Measurements from ENCODE around the gene FGF14.
A peak's percentile ranks its signal among the peaks of the same experiment; 100 is the strongest.
"Not testable (repeated sequence)": the region's sequence is repeated elsewhere in the genome, so short reads cannot be mapped to it uniquely, and the experiment has no call there.

The FGF14 gene

DNA sequence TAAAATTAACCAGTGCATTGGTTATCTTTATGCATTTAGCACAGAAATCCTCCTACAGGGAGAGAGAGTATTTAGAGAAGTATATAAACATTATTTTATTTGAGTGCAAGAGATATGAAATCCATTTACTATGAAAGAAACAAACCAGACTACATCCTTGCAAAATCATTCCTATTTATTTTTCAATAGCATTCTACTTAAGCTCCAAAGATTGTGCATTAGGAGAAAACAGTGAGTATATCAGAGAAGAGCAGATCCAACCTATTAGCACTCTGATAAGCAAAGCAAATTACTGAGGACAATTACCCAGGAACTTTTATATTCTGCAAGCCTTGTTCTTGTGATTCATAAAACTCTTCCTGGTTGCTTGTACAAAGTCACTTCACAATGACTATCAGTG lies 256.1 kb downstream of the FGF14 start:
- Histone ChIP-seq H3K18ac (ENCODE audit: low read length) (no peak overlapping the region), H3K27me3 (ENCODE audit: insufficient read depth, low read length, poor library complexity) (no peaks in the 10 kb centered on the region), H3K4me3 (ENCODE audit: low read length) (no peak overlapping the region), H2BK5ac (ENCODE audit: low read length) (no peak overlapping the region), H3K23ac (ENCODE audit: low read length) (no peak overlapping the region), H3K4me1 (ENCODE audit: control insufficient read depth, low read depth, low read length) (no peaks in the 10 kb centered on the region), H3K4me2 (ENCODE audit: low read length) (no peak overlapping the region), H2AK5ac (ENCODE audit: low read length) (no peak overlapping the region), H4K8ac (ENCODE audit: low read depth, low read length) (no peak overlapping the region), H3K79me1 (ENCODE audit: low read length) (no peaks in the 10 kb centered on the region), H3K56ac (ENCODE audit: low read length) (no peak overlapping the region), H2BK15ac (replicated peaks; ENCODE audit: low read depth) (no peak overlapping the region), H4K5ac (ENCODE audit: low read length) (no peak overlapping the region), H3K9ac (ENCODE audit: low read length) (no peak overlapping the region), H3K79me2 (ENCODE audit: control insufficient read depth, insufficient read depth, low read length) (no peaks in the 10 kb centered on the region), H3K4ac (ENCODE audit: low read depth, low read length) (no peak overlapping the region), H3K36me3 (ENCODE audit: control insufficient read depth, insufficient read depth, low read length) (no peaks in the 10 kb centered on the region), H3K27ac (ENCODE audit: low read depth, low read length) (no peak overlapping the region), H2BK120ac (ENCODE audit: low read depth, low read length) (no peak overlapping the region)
- no peak for DNase-seq

DNA sequence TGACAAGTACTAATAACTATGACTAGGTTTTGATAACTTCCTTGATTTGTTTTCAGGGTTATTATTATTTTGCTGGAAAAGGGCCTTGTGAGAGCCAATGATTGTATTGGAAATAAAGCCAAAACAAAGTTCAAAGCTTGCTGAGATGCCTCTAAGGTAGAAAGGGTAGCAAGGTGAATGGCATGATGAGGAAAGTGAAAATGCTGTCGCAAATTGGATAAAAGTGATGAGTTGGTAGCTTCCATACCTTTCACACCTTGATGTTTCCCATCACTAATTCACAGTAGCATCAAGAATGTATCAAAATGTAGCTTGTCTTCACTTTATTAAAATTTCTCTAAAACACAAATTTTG lies 259.4 kb downstream of the FGF14 start:
- Histone ChIP-seq H3K4me3 (ENCODE audit: low read length) (no peak overlapping the region), H3K23ac (ENCODE audit: low read length) (no peak overlapping the region), H3K79me2 (ENCODE audit: control insufficient read depth, insufficient read depth, low read length) (no peaks in the 10 kb centered on the region), H3K79me1 (ENCODE audit: low read length) (no peaks in the 10 kb centered on the region), H4K5ac (ENCODE audit: low read length) (no peak overlapping the region), H3K27me3 (ENCODE audit: insufficient read depth, low read length, poor library complexity) (no peaks in the 10 kb centered on the region), H3K4me2 (ENCODE audit: low read length) (no peak overlapping the region), H3K4me1 (ENCODE audit: control insufficient read depth, low read depth, low read length) (no peaks in the 10 kb centered on the region), H3K36me3 (ENCODE audit: control insufficient read depth, insufficient read depth, low read length) (no peaks in the 10 kb centered on the region), H2BK15ac (replicated peaks; ENCODE audit: low read depth) (no peak overlapping the region), H4K8ac (ENCODE audit: low read depth, low read length) (no peak overlapping the region), H3K27ac (ENCODE audit: low read depth, low read length) (no peak overlapping the region), H3K56ac (ENCODE audit: low read length) (no peak overlapping the region), H3K9ac (ENCODE audit: low read length) (no peak overlapping the region), H2BK5ac (ENCODE audit: low read length) (no peak overlapping the region), H3K4ac (ENCODE audit: low read depth, low read length) (no peak overlapping the region), H3K18ac (ENCODE audit: low read length) (no peak overlapping the region), H2AK5ac (ENCODE audit: low read length) (no peak overlapping the region), H2BK120ac (ENCODE audit: low read depth, low read length) (no peak overlapping the region)
- DNase-seq: no peak
- no CpG with 5 or more reads among the region's 1 CpG for WGBS (ENCODE audit: extremely low coverage, insufficient coverage, low lambda C conversion rate)

DNA sequence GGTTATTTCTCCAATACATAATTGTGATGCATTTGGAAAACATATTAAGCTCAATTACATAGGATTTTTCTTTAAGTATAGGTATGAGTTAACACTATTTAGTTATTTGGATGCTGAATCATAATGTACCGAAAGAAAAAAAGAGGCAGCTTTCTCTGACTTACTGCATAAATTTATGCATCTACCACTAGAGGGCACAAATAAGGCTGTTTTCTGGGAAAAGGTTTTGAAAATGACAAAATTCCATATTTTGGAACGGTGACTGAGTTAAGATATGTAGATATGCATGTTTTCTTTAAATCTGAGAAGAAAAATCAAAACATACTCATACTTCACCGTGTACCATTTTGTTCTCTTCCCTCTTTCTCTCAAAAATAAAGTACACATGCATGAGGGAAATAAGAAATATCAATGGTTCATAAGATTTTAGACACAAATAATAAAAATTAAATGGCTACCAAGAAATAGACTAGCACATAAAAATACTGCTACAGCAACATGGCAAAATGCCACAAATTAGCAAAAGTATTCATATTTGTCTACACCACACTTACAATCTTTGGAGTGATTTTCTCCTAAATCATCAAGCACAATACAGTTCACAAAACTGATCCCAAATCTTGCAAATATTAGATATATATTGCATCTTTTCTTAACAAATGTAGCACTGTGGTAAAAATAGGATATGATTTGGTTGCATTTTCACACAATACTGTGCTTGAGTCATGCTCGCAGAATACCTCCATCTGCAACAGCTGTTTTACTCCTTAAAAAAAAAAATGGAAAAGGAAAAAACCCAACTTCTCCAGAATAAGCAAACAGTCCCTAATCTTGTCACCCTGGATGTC lies 260.0 kb downstream of the FGF14 start:
- DNase-seq: peak; percentile 8
- no peak overlapping the region for H3K9ac ChIP-seq (ENCODE audit: low read length)
- H2BK15ac ChIP-seq (replicated peaks; ENCODE audit: low read depth): no peak overlapping the region
- no peak overlapping the region for H2BK120ac ChIP-seq (ENCODE audit: low read depth, low read length)
- no peak overlapping the region for H3K18ac ChIP-seq (ENCODE audit: low read length)
- H3K23ac ChIP-seq (ENCODE audit: low read length): no peak overlapping the region
- no peak overlapping the region for H3K56ac ChIP-seq (ENCODE audit: low read length)
- no peak overlapping the region for H3K4me2 ChIP-seq (ENCODE audit: low read length)
- no peak overlapping the region for H3K27ac ChIP-seq (ENCODE audit: low read depth, low read length)
- no peak overlapping the region for H4K5ac ChIP-seq (ENCODE audit: low read length)
- H2BK5ac ChIP-seq (ENCODE audit: low read length): no peak overlapping the region
- H2AK5ac ChIP-seq (ENCODE audit: low read length): no peak overlapping the region
- no peak overlapping the region for H3K4me3 ChIP-seq (ENCODE audit: low read length)
- no peaks in the 10 kb centered on the region for H3K4me1 ChIP-seq (ENCODE audit: control insufficient read depth, low read depth, low read length)
- H3K36me3 ChIP-seq (ENCODE audit: control insufficient read depth, insufficient read depth, low read length): no peaks in the 10 kb centered on the region
- no peak overlapping the region for H3K4ac ChIP-seq (ENCODE audit: low read depth, low read length)
- no peaks in the 10 kb centered on the region for H3K79me1 ChIP-seq (ENCODE audit: low read length)
- H3K79me2 ChIP-seq (ENCODE audit: control insufficient read depth, insufficient read depth, low read length): no peaks in the 10 kb centered on the region
- no peaks in the 10 kb centered on the region for H3K27me3 ChIP-seq (ENCODE audit: insufficient read depth, low read length, poor library complexity)
- no peak overlapping the region for H4K8ac ChIP-seq (ENCODE audit: low read depth, low read length)
- no CpG with 5 or more reads among the region's 4 CpGs for WGBS (ENCODE audit: extremely low coverage, insufficient coverage, low lambda C conversion rate)

GRCh38 chr13:102139626-102140025 lies 262.2 kb downstream of the FGF14 start:
- no peak for DNase-seq
- H3K27ac ChIP-seq (ENCODE audit: low read depth, low read length): no peak overlapping the region
- H3K79me2 ChIP-seq (ENCODE audit: control insufficient read depth, insufficient read depth, low read length): no peaks in the 10 kb centered on the region
- H2BK15ac ChIP-seq (replicated peaks; ENCODE audit: low read depth): no peak overlapping the region
- WGBS (ENCODE audit: extremely low coverage, insufficient coverage, low lambda C conversion rate): no CpG with 5 or more reads among the region's 4 CpGs
- no peaks in the 10 kb centered on the region for H3K4me1 ChIP-seq (ENCODE audit: control insufficient read depth, low read depth, low read length)
- H3K4me3 ChIP-seq (ENCODE audit: low read length): no peak overlapping the region
- no peaks in the 10 kb centered on the region for H3K79me1 ChIP-seq (ENCODE audit: low read length)
- no peak overlapping the region for H3K9ac ChIP-seq (ENCODE audit: low read length)
- H3K56ac ChIP-seq (ENCODE audit: low read length): no peak overlapping the region
- H3K18ac ChIP-seq (ENCODE audit: low read length): no peak overlapping the region
- no peak overlapping the region for H3K4me2 ChIP-seq (ENCODE audit: low read length)
- H4K5ac ChIP-seq (ENCODE audit: low read length): no peak overlapping the region
- no peak overlapping the region for H2BK5ac ChIP-seq (ENCODE audit: low read length)
- no peaks in the 10 kb centered on the region for H3K27me3 ChIP-seq (ENCODE audit: insufficient read depth, low read length, poor library complexity)
- no peak overlapping the region for H3K23ac ChIP-seq (ENCODE audit: low read length)
- H3K36me3 ChIP-seq (ENCODE audit: control insufficient read depth, insufficient read depth, low read length): no peaks in the 10 kb centered on the region
- H2BK120ac ChIP-seq (ENCODE audit: low read depth, low read length): no peak overlapping the region
- no peak overlapping the region for H4K8ac ChIP-seq (ENCODE audit: low read depth, low read length)
- no peak overlapping the region for H2AK5ac ChIP-seq (ENCODE audit: low read length)
- no peak overlapping the region for H3K4ac ChIP-seq (ENCODE audit: low read depth, low read length)

DNA sequence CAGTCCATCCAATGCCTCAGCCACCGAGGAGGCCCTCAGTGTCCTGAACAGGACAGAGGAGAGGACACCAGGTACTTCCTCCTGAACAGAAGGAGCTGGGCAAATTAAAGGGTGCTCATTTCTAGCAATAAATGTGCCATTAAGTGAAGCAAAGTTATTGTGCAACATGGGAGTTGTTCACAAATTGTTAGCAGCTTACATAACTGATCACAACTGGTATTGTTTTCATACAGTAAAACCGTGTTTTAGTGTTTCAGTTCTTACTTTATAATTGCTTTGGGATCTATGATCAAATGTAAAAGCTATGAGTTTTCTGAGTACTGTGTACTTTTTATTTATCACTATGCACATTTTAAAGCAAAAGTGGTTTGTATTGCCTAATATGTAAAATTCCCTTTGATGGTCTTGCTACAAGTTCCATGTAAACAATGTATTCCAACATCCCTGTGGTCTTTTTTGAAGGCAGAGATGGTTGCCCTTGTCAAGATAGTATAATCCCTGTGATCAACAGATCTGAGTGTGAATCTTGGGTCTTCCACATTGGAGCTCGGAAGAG lies 263.1 kb downstream of the FGF14 start:
- no peak overlapping the region for H3K27ac ChIP-seq (ENCODE audit: low read depth, low read length)
- H3K4me3 ChIP-seq (ENCODE audit: low read length): no peak overlapping the region
- H3K27me3 ChIP-seq (ENCODE audit: insufficient read depth, low read length, poor library complexity): no peaks in the 10 kb centered on the region
- no peaks in the 10 kb centered on the region for H3K79me1 ChIP-seq (ENCODE audit: low read length)
- H3K9ac ChIP-seq (ENCODE audit: low read length): no peak overlapping the region
- H2BK5ac ChIP-seq (ENCODE audit: low read length): no peak overlapping the region
- no peaks in the 10 kb centered on the region for H3K36me3 ChIP-seq (ENCODE audit: control insufficient read depth, insufficient read depth, low read length)
- no peak overlapping the region for H2BK15ac ChIP-seq (replicated peaks; ENCODE audit: low read depth)
- no peak overlapping the region for H3K23ac ChIP-seq (ENCODE audit: low read length)
- no peak overlapping the region for H3K56ac ChIP-seq (ENCODE audit: low read length)
- no peak overlapping the region for H4K5ac ChIP-seq (ENCODE audit: low read length)
- no peaks in the 10 kb centered on the region for H3K4me1 ChIP-seq (ENCODE audit: control insufficient read depth, low read depth, low read length)
- no CpG with 5 or more reads among the region's 3 CpGs for WGBS (ENCODE audit: extremely low coverage, insufficient coverage, low lambda C conversion rate)
- H3K4ac ChIP-seq (ENCODE audit: low read depth, low read length): no peak overlapping the region
- no peak overlapping the region for H3K4me2 ChIP-seq (ENCODE audit: low read length)
- DNase-seq: no peak
- no peak overlapping the region for H4K8ac ChIP-seq (ENCODE audit: low read depth, low read length)
- H2BK120ac ChIP-seq (ENCODE audit: low read depth, low read length): no peak overlapping the region
- no peaks in the 10 kb centered on the region for H3K79me2 ChIP-seq (ENCODE audit: control insufficient read depth, insufficient read depth, low read length)
- H3K18ac ChIP-seq (ENCODE audit: low read length): no peak overlapping the region
- no peak overlapping the region for H2AK5ac ChIP-seq (ENCODE audit: low read length)

- not testable (repeated sequence) for H4K8ac ChIP-seq (ENCODE audit: low read depth, low read length); H3K4me1 ChIP-seq (ENCODE audit: control insufficient read depth, low read depth, low read length); H3K18ac ChIP-seq (ENCODE audit: low read length); H2AK5ac ChIP-seq (ENCODE audit: low read length); H2BK15ac ChIP-seq (replicated peaks; ENCODE audit: low read depth); H3K36me3 ChIP-seq (ENCODE audit: control insufficient read depth, insufficient read depth, low read length); H3K23ac ChIP-seq (ENCODE audit: low read length); H3K4me2 ChIP-seq (ENCODE audit: low read length); H3K56ac ChIP-seq (ENCODE audit: low read length); H3K4me3 ChIP-seq (ENCODE audit: low read length); H2BK120ac ChIP-seq (ENCODE audit: low read depth, low read length); H2BK5ac ChIP-seq (ENCODE audit: low read length); H3K79me1 ChIP-seq (ENCODE audit: low read length); H4K5ac ChIP-seq (ENCODE audit: low read length); H3K27ac ChIP-seq (ENCODE audit: low read depth, low read length); H3K27me3 ChIP-seq (ENCODE audit: insufficient read depth, low read length, poor library complexity); H3K9ac ChIP-seq (ENCODE audit: low read length); H3K4ac ChIP-seq (ENCODE audit: low read depth, low read length); H3K79me2 ChIP-seq (ENCODE audit: control insufficient read depth, insufficient read depth, low read length); DNase-seq
- no CpG with 5 or more reads among the region's 4 CpGs for WGBS (ENCODE audit: extremely low coverage, insufficient coverage, low lambda C conversion rate)
Measured at GRCh38 chr13:102137904-102138303, 263.9 kb downstream of the FGF14 start.
